ENCODE data around the gene RAPGEF6. TPM values are rescaled to one million over a fixed set of nuclear protein-coding genes. Genes with fewer than 3 reads are reported as not detected.

Gene RAPGEF6
- total RNA-seq, 2 donors from 2014 or later = 19.2 to 24.0 TPM

GRCh38 chr5:131379723-131380122 lies 255.3 kb downstream of the RAPGEF6 start:
- no peaks in the 10 kb centered on the region for H3K9me3 Mint-ChIP-seq
- no peaks in the 10 kb centered on the region for H3K9me3 ChIP-seq (ENCODE audit: control insufficient read depth, low read length)
- H3K27ac Mint-ChIP-seq = no peak overlapping the region
- DNase-seq = no peak
- no peaks in the 10 kb centered on the region for H3K36me3 Mint-ChIP-seq (ENCODE audit: low read depth)
- H3K4me3 Mint-ChIP-seq = no peak overlapping the region
- H3K27me3 ChIP-seq (ENCODE audit: control insufficient read depth, insufficient read depth, low read length, poor library complexity, severe bottlenecking) = no peaks in the 10 kb centered on the region
- WGBS, 2 experiments (ENCODE audit: insufficient coverage in 1 of 2, insufficient read length in 1 of 2) = 94% methylated on average over 5 to 7 of the region's 7 CpGs
- H3K4me3 ChIP-seq (ENCODE audit: low read length) = no peak overlapping the region
- no peaks in the 10 kb centered on the region for H3K36me3 ChIP-seq (ENCODE audit: control insufficient read depth, insufficient read depth, low read length)
- H3K4me1 Mint-ChIP-seq = peaks cover 12% of the 10 kb centered on the region
- no peaks in the 10 kb centered on the region for H3K27me3 Mint-ChIP-seq (ENCODE audit: insufficient read depth)
- TF ChIP-seq CTCF (conservative IDR thresholded peaks at IDR 0.05) = no peak
- H3K27ac ChIP-seq (ENCODE audit: low read depth, low read length) = no peak overlapping the region
- no peak overlapping the region for H3K9ac ChIP-seq (ENCODE audit: extremely low read depth, low read length, poor library complexity, severe bottlenecking)
- H3K4me1 ChIP-seq (ENCODE audit: control insufficient read depth, insufficient read depth, low read length) = peaks cover 3% of the 10 kb centered on the region

- no peak for TF ChIP-seq CTCF (conservative IDR thresholded peaks at IDR 0.05)
- H3K36me3 Mint-ChIP-seq (ENCODE audit: low read depth) = no peaks in the 10 kb centered on the region
- H3K4me1 Mint-ChIP-seq = peaks cover 10% of the 10 kb centered on the region
- Histone ChIP-seq H3K4me3 (ENCODE audit: low read length) (no peak overlapping the region), H3K4me1 (ENCODE audit: control insufficient read depth, insufficient read depth, low read length) (no peaks in the 10 kb centered on the region), H3K27ac (ENCODE audit: low read depth, low read length) (no peak overlapping the region), H3K9ac (ENCODE audit: extremely low read depth, low read length, poor library complexity, severe bottlenecking) (no peak overlapping the region), H3K27me3 (ENCODE audit: control insufficient read depth, insufficient read depth, low read length, poor library complexity, severe bottlenecking) (no peaks in the 10 kb centered on the region), H3K36me3 (ENCODE audit: control insufficient read depth, insufficient read depth, low read length) (no peaks in the 10 kb centered on the region), H3K9me3 (ENCODE audit: control insufficient read depth, low read length) (no peaks in the 10 kb centered on the region)
- no peak overlapping the region for H3K4me3 Mint-ChIP-seq
- H3K9me3 Mint-ChIP-seq = no peaks in the 10 kb centered on the region
- H3K27me3 Mint-ChIP-seq (ENCODE audit: insufficient read depth) = no peaks in the 10 kb centered on the region
- DNase-seq = no peak
- H3K27ac Mint-ChIP-seq = no peak overlapping the region
Measured at GRCh38 chr5:131378721-131379541, 256.1 kb downstream of the RAPGEF6 start.

- Mint-ChIP-seq H3K4me1 (peaks cover 8% of the 10 kb centered on the region), H3K36me3 (ENCODE audit: low read depth) (no peaks in the 10 kb centered on the region), H3K27ac (no peak overlapping the region), H3K27me3 (ENCODE audit: insufficient read depth) (no peaks in the 10 kb centered on the region), H3K4me3 (no peak overlapping the region), H3K9me3 (no peaks in the 10 kb centered on the region)
- Histone ChIP-seq H3K4me1 (ENCODE audit: control insufficient read depth, insufficient read depth, low read length) (no peaks in the 10 kb centered on the region), H3K9ac (ENCODE audit: extremely low read depth, low read length, poor library complexity, severe bottlenecking) (no peak overlapping the region), H3K9me3 (ENCODE audit: control insufficient read depth, low read length) (no peaks in the 10 kb centered on the region), H3K4me3 (ENCODE audit: low read length) (no peak overlapping the region), H3K27me3 (ENCODE audit: control insufficient read depth, insufficient read depth, low read length, poor library complexity, severe bottlenecking) (no peaks in the 10 kb centered on the region), H3K36me3 (ENCODE audit: control insufficient read depth, insufficient read depth, low read length) (no peaks in the 10 kb centered on the region), H3K27ac (ENCODE audit: low read depth, low read length) (no peak overlapping the region)
- WGBS, 2 experiments (ENCODE audit: insufficient coverage in 1 of 2, insufficient read length in 1 of 2) = 100% methylated on average over 1 to 2 of the region's 2 CpGs
- DNase-seq = no peak
- TF ChIP-seq CTCF (conservative IDR thresholded peaks at IDR 0.05) = no peak
Measured at GRCh38 chr5:131377785-131378325, 257.2 kb downstream of the RAPGEF6 start.

Data from endodermal cell (in vitro differentiated cells).